HK-2 (cell line): ENCODE measurements around the gene PARP14.
A peak's percentile ranks its signal among the peaks of the same experiment; 100 is the strongest.
"Not testable (repeated sequence)": the region's sequence is repeated elsewhere in the genome, so short reads cannot be mapped to it uniquely, and the experiment has no call there.

Source experiments
- DNase-seq: peaks from one replicate; pipeline ENCODE4 v3.0.0-alpha.2; 2018; ENCODE audit not compliant: unreplicated experiment

The PARP14 gene

DNA sequence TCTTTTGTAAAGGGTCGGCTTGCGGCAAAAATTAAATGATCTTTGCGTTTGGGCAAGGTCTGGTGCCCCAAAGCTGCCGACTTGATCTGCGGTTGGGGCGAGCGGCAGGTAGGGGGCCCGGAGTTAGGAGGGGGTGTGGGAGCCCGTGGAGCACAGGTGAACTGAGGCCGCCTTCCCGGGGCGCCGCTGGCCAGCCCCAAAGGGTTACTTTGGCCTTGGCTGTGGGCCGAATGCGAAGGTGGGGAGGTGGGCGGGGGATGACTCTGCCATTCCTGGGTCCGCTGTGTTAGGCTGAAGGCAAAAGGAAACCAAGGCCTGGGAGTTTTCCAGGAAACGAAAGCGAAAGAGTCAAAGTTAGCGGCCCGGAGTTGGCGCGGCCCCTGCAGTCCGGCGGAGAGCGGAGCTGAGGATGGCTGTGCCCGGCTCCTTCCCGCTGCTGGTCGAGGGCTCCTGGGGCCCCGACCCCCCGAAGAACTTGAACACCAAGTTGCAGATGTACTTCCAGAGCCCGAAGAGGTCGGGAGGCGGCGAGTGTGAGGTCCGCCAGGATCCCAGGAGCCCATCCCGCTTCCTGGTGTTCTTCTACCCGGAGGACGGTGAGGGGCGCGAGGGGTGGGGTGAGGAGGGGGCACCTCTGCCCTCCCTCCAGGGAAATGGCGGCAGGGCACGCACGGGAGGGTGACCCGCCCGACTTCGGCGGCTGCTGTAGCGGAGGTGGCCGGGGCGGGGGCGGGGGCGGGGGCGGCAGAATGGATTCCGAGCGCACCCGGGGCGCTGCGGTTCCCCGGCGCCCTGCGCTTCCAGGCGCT lies at the start of gene PARP14:
PARP14 (plus strand) TSS at position 365 of the 809 bp plus-strand sequence; CDS start at position 410, 45 bp downstream.
- peak; percentile 71 for DNase-seq

- DNase-seq = no peak
Measured at GRCh38 chr3:122635789-122636188, 44.9 kb upstream of the PARP14 start.

- no peak for DNase-seq
Measured at GRCh38 chr3:122636697-122637096, 43.9 kb upstream of the PARP14 start.

GRCh38 chr3:122640437-122640999 lies 40.1 kb upstream of the PARP14 start:
- DNase-seq = no peak

DNA sequence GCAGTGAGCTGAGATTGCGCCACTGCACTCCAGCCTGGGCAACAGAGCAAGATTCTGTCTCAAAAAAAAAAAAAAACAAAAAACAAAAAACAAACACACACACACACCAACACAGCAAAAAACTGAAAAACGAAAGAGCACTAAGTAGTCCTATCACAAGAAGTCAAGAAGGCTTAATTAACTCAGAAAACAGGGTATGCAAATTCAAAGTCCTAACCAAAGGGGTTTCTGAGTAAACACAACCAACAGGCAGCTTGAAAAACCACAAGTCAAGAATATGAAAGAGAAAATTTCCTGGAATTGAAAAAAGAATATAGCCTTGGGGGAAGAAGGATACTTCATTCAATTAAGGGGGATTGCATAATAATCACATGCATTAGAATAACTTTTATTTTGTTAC lies 37.7 kb upstream of the PARP14 start:
- no peak for DNase-seq

GRCh38 chr3:122646146-122646988 lies 34.3 kb upstream of the PARP14 start:
- DNase-seq = no peak

GRCh38 chr3:122651233-122651907 lies 29.3 kb upstream of the PARP14 start:
- not testable (repeated sequence) for DNase-seq

GRCh38 chr3:122651962-122652361 lies 28.7 kb upstream of the PARP14 start:
- DNase-seq = not testable (repeated sequence)

GRCh38 chr3:122658336-122658735 lies 22.3 kb upstream of the PARP14 start:
- not testable (repeated sequence) for DNase-seq

GRCh38 chr3:122660297-122660974 lies 20.2 kb upstream of the PARP14 start:
- no peak for DNase-seq

DNA sequence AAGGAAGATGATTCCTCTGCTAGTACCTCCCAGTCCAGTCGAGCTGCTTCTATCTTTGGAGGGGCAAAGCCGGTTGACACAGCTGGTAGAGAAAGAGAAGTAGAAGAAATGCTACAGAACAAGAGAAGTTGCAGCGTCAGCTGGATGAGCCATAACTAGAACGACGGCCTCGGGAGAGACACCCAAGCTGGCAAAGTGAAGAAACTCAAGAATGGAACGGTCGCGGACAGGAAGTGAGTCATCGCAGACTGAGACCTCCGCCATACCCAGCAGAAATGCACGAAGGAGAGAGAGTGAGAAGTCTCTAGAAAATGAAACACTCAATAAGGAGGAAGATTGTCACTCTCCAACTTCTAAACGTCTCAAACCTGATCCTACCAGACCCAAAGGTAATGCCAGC lies 19.0 kb upstream of the PARP14 start:
- no peak for DNase-seq

GRCh38 chr3:122662505-122662904 lies 18.1 kb upstream of the PARP14 start:
- DNase-seq = no peak

DNA sequence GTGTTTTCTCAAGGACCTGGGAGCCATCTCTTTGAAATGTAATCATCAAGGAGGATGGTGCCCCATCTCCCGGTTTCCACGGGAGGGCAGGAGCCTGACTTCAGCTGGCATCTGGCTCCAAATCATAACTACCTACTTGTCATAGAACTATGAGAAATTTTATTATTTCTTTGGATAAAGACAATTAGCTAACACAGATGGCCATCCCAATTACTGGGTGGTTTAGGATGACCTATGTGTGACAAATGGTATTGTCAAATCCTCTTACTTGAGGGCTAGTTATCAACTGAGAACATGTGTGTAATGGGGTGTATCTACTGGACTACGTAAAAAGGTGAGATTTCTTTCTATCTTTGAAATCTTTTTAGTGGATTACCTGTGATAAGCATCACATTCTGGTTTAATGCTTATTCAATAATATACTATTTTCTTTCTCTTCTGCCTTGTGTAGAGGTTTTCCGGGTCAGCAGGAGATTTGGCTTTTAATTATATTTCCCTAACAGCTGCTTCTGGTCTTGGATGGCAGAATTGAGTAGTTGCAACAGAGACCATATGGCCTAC lies 15.3 kb upstream of the PARP14 start:
- DNase-seq = no peak

DNA sequence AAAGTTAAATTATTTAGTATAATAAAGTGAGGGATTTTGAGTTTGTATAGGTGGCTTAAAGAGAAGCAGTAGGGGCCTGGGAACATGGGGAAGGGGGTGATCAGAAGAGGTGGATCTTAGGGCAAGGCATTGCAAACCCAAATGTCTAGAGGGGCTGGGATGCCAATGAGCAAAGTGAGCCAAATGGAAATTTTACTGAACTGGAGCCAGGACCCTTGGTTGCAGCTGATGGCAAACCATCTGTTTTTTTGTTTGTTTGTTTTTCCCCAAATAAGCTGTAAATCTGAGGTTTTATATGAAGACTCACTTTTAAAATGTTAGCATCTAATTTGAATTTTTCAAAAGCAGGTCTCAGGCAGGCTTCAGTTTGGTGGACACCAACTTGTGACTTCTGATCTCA lies 14.8 kb upstream of the PARP14 start:
- DNase-seq = no peak

DNA sequence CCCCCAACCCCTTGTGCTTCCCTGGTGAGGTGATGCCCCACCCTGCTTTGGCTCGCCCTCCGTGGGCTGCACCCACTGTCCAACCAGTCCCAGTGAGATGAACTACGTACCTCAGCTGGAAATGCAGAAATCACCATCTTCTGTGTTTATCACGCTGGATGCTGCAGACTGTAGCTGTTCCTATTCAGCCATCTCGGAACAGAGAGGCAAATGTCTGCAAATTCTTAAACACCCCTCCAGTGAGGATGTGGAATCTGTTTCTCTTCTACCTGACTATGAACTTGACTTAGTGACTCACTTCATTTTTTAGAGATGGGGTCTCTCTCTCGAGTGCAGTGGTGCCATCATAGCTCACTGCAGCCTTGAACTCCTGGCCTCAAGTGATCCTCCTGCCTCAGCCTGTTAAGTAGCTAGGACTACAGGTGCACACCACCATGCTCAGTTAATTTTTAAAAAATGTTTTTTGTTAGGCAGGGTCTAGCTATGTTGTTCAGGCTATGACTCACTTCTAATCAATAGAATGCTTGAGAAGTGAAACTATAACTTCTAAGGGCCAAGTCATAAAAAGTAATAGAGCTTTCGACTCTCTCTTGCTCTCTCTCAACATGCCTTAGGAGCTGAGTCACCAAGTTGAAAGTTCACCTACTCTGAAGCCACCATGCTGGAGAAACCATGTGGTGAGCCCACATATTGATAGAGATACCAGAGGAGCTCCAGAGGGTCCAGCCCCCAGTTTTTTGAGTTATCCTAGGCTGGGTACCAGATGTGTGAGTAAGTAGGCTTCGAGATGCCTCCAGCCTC lies 11.5 kb upstream of the PARP14 start:
- no peak for DNase-seq

DNA sequence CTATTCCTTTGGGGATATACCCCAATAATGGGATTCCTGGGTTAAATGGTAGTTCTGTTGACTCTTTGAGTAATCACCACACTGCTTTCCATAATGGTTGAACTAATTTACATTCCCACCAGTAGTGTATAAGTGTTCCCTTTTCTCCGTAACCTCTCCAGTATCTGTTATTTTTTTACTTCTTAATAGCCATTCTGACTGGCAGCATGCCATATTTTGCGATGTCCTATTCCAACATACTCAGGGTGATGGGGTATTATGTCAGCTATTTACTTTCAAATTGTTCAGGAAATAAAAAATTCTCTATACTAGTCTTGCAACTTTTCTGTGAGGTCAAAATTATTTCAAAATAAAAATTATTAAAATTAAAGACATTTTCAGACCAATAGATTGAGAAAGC lies 9.1 kb upstream of the PARP14 start:
- no peak for DNase-seq

GRCh38 chr3:122674339-122674738 lies 6.3 kb upstream of the PARP14 start:
- DNase-seq = no peak

GRCh38 chr3:122676759-122677158 lies 3.9 kb upstream of the PARP14 start:
- DNase-seq = no peak

- DNase-seq = no peak
Measured at GRCh38 chr3:122677216-122677615, 3.4 kb upstream of the PARP14 start.

DNA sequence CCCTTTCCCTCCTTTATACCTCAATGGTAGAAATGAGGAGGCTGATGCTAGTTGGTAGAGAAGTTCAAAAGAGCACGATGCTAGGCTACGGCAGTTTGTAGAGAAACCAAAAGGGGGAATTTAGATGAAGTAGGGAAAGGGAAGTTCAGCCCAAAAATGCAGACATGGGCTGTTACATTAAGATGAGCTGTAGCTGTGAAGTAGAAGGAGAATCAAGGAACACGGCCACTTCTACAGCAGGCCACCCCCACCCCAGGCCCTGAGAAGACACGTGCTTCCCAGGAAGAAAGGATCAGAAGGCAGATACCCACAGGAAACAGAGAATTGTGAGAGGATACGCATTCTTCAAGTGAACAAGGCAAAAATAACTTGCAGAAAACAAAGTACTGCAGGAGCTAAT lies 2.1 kb upstream of the PARP14 start:
- no peak for DNase-seq
